WTC11 (cell line): ENCODE data around the gene HES1. TPM values are rescaled to one million over a fixed set of nuclear protein-coding genes. Genes with fewer than 3 reads are reported as not detected.

Experiments used
- ATAC-seq: fragments of 200-7000 bp; cut with Tn5 transposase; 2 replicates; pipeline ENCODE4 v1.10.0; 2021; ENCODE audit warnings: mild to moderate bottlenecking, moderate library complexity
- CTCF ChIA-PET: fragments of 300-600 bp; sonication (Branson Sonifier 250); formaldehyde crosslinking; loops from one replicate; lab custom pipeline; 2021; ENCODE audit warnings: antibody characterized with exemption; lab: Charles Lee
- POLR2A ChIA-PET: fragments of 350-600 bp; sonication (Branson Sonifier 250); formaldehyde crosslinking; loops from one replicate; lab custom pipeline; 2021; ENCODE audit warnings: antibody characterized with exemption; lab: Charles Lee
- DNase-seq: peaks from one replicate; pipeline ENCODE4 v3.0.0; 2021; ENCODE audit warnings: low spot score
- H3K27ac Mint-ChIP-seq: 2 replicates; pipeline ENCODE4 v1.8.0; 2021; ENCODE audit warnings: mixed read lengths
- H3K27me3 Mint-ChIP-seq: 2 replicates; pipeline ENCODE4 v1.8.0; 2021; ENCODE audit warnings: low read depth, mild to moderate bottlenecking, moderate library complexity, mixed read lengths
- H3K36me3 Mint-ChIP-seq: 2 replicates; pipeline ENCODE4 v1.8.0; 2021; ENCODE audit warnings: mixed read lengths
- H3K4me1 Mint-ChIP-seq: 2 replicates; pipeline ENCODE4 v1.8.0; 2022; ENCODE audit warnings: mixed read lengths
- H3K4me3 Mint-ChIP-seq: 2 replicates; pipeline ENCODE4 v1.8.0; 2021; ENCODE audit warnings: mild to moderate bottlenecking, moderate library complexity, mixed read lengths
- H3K9me3 Mint-ChIP-seq: 2 replicates; pipeline ENCODE4 v1.8.0; 2021; ENCODE audit warnings: mixed read lengths
- CDX4 ChIP-seq: fragments of 250-450 bp; sonication (Bioruptor Pico); IDR thresholded peaks from 2 replicates; pipeline ENCODE4 v1.9.0; 2021; ENCODE audit warnings: moderate library complexity, mild to moderate bottlenecking, inconsistent platforms, borderline replicate concordance
- FOXP4 ChIP-seq: sonication (generic); formaldehyde crosslinking; IDR thresholded peaks from 2 replicates; pipeline ENCODE4 v1.8.0; 2022; ENCODE audit warnings: mild to moderate bottlenecking, missing genetic modification reagents
- GTF2I ChIP-seq: fragments of 250-450 bp; sonication (Bioruptor Pico); conservative IDR thresholded peaks from 2 replicates; pipeline ENCODE4 v1.4.0; 2021; ENCODE audit warnings: mild to moderate bottlenecking
- IRF2 ChIP-seq: sonication (generic); formaldehyde crosslinking; IDR thresholded peaks from 2 replicates; pipeline ENCODE4 v1.8.0; 2022; ENCODE audit warnings: low read depth, missing genetic modification reagents, borderline replicate concordance
- PREB ChIP-seq: sonication (generic); formaldehyde crosslinking; IDR thresholded peaks from 2 replicates; pipeline ENCODE4 v1.8.1; 2022; ENCODE audit warnings: mild to moderate bottlenecking, missing genetic modification reagents, moderate library complexity, borderline replicate concordance
- SMAD4 ChIP-seq: sonication (generic); formaldehyde crosslinking; IDR thresholded peaks from 2 replicates; pipeline ENCODE4 v1.8.0; 2022; ENCODE audit warnings: mild to moderate bottlenecking, missing genetic modification reagents
- TEAD1 ChIP-seq: sonication (generic); formaldehyde crosslinking; IDR thresholded peaks from 2 replicates; pipeline ENCODE4 v1.8.0; 2022; ENCODE audit warnings: mild to moderate bottlenecking, missing genetic modification reagents
- TEAD4 ChIP-seq: sonication (generic); formaldehyde crosslinking; IDR thresholded peaks from 2 replicates; pipeline ENCODE4 v1.8.0; 2022; ENCODE audit warnings: mild to moderate bottlenecking, missing genetic modification reagents
- ZBTB43 ChIP-seq: sonication (generic); formaldehyde crosslinking; IDR thresholded peaks from 2 replicates; pipeline ENCODE4 v1.8.1; 2023; ENCODE audit warnings: mild to moderate bottlenecking, missing genetic modification reagents
- ZNF232 ChIP-seq: sonication (generic); formaldehyde crosslinking; IDR thresholded peaks from 2 replicates; pipeline ENCODE4 v1.8.0; 2022; ENCODE audit warnings: mild to moderate bottlenecking, missing genetic modification reagents
- ZNF512 ChIP-seq: sonication (generic); formaldehyde crosslinking; IDR thresholded peaks from 2 replicates; pipeline ENCODE4 v1.8.1; 2022; ENCODE audit warnings: missing genetic modification reagents, borderline replicate concordance
- ZNF671 ChIP-seq: fragments of 250-450 bp; sonication (Bioruptor Pico); IDR thresholded peaks from 2 replicates; pipeline ENCODE4 v1.8.0; 2021; ENCODE audit warnings: mild to moderate bottlenecking
- total RNA-seq: library from RNA; stranded (reverse); gene quantifications from 3 replicates; pipeline ENCODE4 v1.2.3, GENCODE V29; 2021
- TF ChIP-seq, protein P1 (sequence below): sonication (generic); formaldehyde crosslinking; IDR thresholded peaks from 2 replicates; pipeline ENCODE4 v1.8.1; 2023; ENCODE audit warnings: mild to moderate bottlenecking, missing genetic modification reagents, borderline replicate concordance

The HES1 gene
- total RNA-seq, 1 experiment from 2014 or later: 28.4 TPM

DNA sequence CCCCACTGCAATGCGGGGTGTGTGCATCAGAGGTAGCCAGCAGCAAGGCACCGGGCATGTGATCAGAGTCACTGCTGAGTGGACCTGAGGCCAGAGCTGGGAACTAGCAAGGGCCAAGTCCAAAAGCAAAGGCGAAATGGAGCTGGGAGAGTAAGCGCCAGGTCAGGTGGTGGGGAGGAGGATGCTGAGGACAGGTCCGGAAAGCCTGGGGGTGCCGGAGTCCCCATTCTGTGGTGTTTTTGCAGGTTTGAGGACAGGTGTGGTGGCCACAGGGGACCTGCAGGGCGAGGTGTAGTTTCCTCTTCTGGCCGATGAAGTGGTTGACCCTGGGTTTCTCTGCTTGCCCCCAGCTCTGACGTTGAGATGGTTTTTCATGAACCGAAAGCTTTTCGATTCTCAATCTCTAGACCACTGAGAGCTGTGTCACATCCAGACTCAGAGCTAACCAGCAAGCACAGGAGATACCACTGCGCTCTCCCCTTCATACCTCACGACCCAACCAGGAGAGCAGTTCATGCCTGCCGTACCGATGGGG lies 35.0 kb upstream of the HES1 start (continued):
- no peak for TF ChIP-seq GTF2I
- no peak for TF ChIP-seq ZNF512 (CRISPR knock-in tag)

GRCh38 chr3:194101592-194102432 lies 34.1 kb upstream of the HES1 start:
- H3K4me3 Mint-ChIP-seq: no peak overlapping the region
- TF ChIP-seq PREB (CRISPR knock-in tag): no peak
- no peak for TF ChIP-seq TEAD1 (CRISPR knock-in tag)
- no peak for TF ChIP-seq ZNF671 (CRISPR knock-in tag)
- no peak for TF ChIP-seq IRF2 (CRISPR knock-in tag)
- TF ChIP-seq, protein P1, sequence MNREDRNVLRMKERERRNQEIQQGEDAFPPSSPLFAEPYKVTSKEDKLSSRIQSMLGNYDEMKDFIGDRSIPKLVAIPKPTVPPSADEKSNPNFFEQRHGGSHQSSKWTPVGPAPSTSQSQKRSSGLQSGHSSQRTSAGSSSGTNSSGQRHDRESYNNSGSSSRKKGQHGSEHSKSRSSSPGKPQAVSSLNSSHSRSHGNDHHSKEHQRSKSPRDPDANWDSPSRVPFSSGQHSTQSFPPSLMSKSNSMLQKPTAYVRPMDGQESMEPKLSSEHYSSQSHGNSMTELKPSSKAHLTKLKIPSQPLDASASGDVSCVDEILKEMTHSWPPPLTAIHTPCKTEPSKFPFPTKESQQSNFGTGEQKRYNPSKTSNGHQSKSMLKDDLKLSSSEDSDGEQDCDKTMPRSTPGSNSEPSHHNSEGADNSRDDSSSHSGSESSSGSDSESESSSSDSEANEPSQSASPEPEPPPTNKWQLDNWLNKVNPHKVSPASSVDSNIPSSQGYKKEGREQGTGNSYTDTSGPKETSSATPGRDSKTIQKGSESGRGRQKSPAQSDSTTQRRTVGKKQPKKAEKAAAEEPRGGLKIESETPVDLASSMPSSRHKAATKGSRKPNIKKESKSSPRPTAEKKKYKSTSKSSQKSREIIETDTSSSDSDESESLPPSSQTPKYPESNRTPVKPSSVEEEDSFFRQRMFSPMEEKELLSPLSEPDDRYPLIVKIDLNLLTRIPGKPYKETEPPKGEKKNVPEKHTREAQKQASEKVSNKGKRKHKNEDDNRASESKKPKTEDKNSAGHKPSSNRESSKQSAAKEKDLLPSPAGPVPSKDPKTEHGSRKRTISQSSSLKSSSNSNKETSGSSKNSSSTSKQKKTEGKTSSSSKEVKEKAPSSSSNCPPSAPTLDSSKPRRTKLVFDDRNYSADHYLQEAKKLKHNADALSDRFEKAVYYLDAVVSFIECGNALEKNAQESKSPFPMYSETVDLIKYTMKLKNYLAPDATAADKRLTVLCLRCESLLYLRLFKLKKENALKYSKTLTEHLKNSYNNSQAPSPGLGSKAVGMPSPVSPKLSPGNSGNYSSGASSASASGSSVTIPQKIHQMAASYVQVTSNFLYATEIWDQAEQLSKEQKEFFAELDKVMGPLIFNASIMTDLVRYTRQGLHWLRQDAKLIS (CRISPR knock-in tag): no peak
- no peak for TF ChIP-seq TEAD4
- no peak for TF ChIP-seq SMAD4 (CRISPR knock-in tag)
- TF ChIP-seq ZNF232: no peak
- TF ChIP-seq ZBTB43 (CRISPR knock-in tag): no peak
- TF ChIP-seq CDX4 (CRISPR knock-in tag): no peak
- no peak for TF ChIP-seq FOXP4
- TF ChIP-seq, all 79 proteins: peak for 0
- ATAC-seq (no peak), DNase-seq (no peak)
- ChIA-PET CTCF (no interaction called here), POLR2A (no interaction called here)
- H3K4me1 Mint-ChIP-seq: peaks cover 25% of the 10 kb centered on the region
- H3K27me3 Mint-ChIP-seq: peaks cover 6% of the 10 kb centered on the region; the same call in 1 of the 2 replicates
- H3K9me3 Mint-ChIP-seq: no peaks in the 10 kb centered on the region
- no peak overlapping the region for H3K27ac Mint-ChIP-seq
- no peaks in the 10 kb centered on the region for H3K36me3 Mint-ChIP-seq
